Transverse colon (tissue), 4 donors: Measurements from ENCODE around the gene SELENOV. TPM values are rescaled to one million over a fixed set of nuclear protein-coding genes. Genes with fewer than 3 reads are reported as not detected.

Experiments
- DNase-seq: peaks from one replicate; pipeline ENCODE4 v3.0.0-alpha.2; 2019
- H3K27ac ChIP-seq, 4 donors: fragments of 200-600 bp; sonication (generic); 2 replicates each; pipeline ENCODE4 v1.5.1; 2016 to 2018; ENCODE audit warnings: inconsistent platforms in 4 of 4
- H3K27me3 ChIP-seq: fragments of 200-600 bp; sonication (generic); 2 replicates; pipeline ENCODE4 v1.5.1; 2017; ENCODE audit warnings: inconsistent platforms
- H3K36me3 ChIP-seq, 4 donors: fragments of 200-600 bp; sonication (generic); 2 replicates each; pipeline ENCODE4 v1.5.1; 2017 to 2019; ENCODE audit warnings: inconsistent platforms in 4 of 4
- H3K4me1 ChIP-seq, 4 donors: fragments of 200-600 bp; sonication (generic); 2 replicates each; pipeline ENCODE4 v1.5.1; 2017 to 2020; ENCODE audit warnings: inconsistent platforms in 4 of 4
- H3K4me3 ChIP-seq, 4 donors: fragments of 200-600 bp; sonication (generic); 1 replicate in 1 of 4; 2 replicates in 3 of 4; pipeline versions ENCODE4 v1.5.1 to v1.6.1; 2017 to 2019; ENCODE audit warnings: inconsistent platforms in 4 of 4
- H3K9me3 ChIP-seq, 2 donors: fragments of 200-600 bp; sonication (generic); 2 replicates each; pipeline ENCODE4 v1.5.1; 2017 to 2019; ENCODE audit warnings: inconsistent platforms in 2 of 2
- CTCF ChIP-seq, 5 experiments: fragments of 200-600 bp in 3 of 5; fragments of 450-650 bp in 2 of 5; sonication (generic) in 3 of 5; IDR thresholded peaks; 1 replicate in 2 of 5; 2 replicates in 3 of 5; pipeline ENCODE4 v1.5.1; 2016 to 2017; ENCODE audit warnings: antibody characterized with exemption in 5 of 5, inconsistent platforms in 3 of 5, mild to moderate bottlenecking in 2 of 5, moderate library complexity in 1 of 5
- EP300 ChIP-seq: sonication (generic); formaldehyde crosslinking; IDR thresholded peaks from one replicate; pipeline ENCODE4 v1.6.1; 2017; ENCODE audit warnings: antibody characterized with exemption, low read depth
- POLR2A ChIP-seq: fragments of 450-650 bp; IDR thresholded peaks from one replicate; pipeline ENCODE4 v1.6.1; 2016; ENCODE audit warnings: antibody characterized with exemption, mild to moderate bottlenecking, moderate library complexity
- POLR2AphosphoS5 ChIP-seq, 3 donors: sonication (generic); formaldehyde crosslinking; IDR thresholded peaks; one replicate each; pipeline ENCODE4 v1.6.1; 2016; ENCODE audit warnings: antibody characterized with exemption in 3 of 3
- WGBS, 2 donors: methylation state at CpG; one replicate each; pipeline ENCODE4 v1.1.5; 2018; ENCODE audit warnings: low coverage in 1 of 2; 5-methylcytosine and 5-hydroxymethylcytosine counted together
- in situ Hi-C, 4 donors: fragments of 200-750 bp; cut with MboI; loops; one replicate each; pipeline versions ENCODE4 v1.15.0 to v1.15.1; 2017; ENCODE audit warnings: low sequenced_read_pairs in 3 of 4, low pct_ligation_motif_present in 1 of 4, low pct_unique_long_range_greater_than_20kb in 1 of 4
- intact Hi-C: fragments of 100-400 bp; cut with DNase I; formaldehyde crosslinking; loops from one replicate; pipeline ENCODE4 v1.15.1; 2023; ENCODE audit warnings: low total_unique reads
- total RNA-seq, 4 donors: library from RNA; depleted of rRNA; stranded (reverse); fragments of >200 nt; gene quantifications; one replicate each; pipeline ENCODE4 v1.1.0, GENCODE V29; 2016

SELENOV gene
- total RNA-seq, 4 donors from 2014 or later: not detected

- Histone ChIP-seq H3K4me3 (no peak overlapping the region), H3K27me3 (peaks cover 96% of the 10 kb centered on the region), H3K27ac (no peak overlapping the region), H3K36me3 (no peaks in the 10 kb centered on the region), H3K9me3 (no peaks in the 10 kb centered on the region), H3K4me1 (peaks cover 11 to 30% (median 27%) of the 10 kb centered on the region in 4 donors)
- peak; percentile 38 to 86 (median 73) for TF ChIP-seq CTCF (IDR thresholded peaks at IDR 0.05)
- TF ChIP-seq POLR2AphosphoS5 (IDR thresholded peaks at IDR 0.05): no peak
- in situ Hi-C loops: no loop called here
- WGBS, 2 donors: 52 to 70% methylated on average over 2 to 24 of the region's 69 CpGs
- peak; percentile 63 for DNase-seq
- intact Hi-C loops: no loop called here
These were observed 12.1 kb upstream of the SELENOV start for GRCh38 chr19:39502640-39503417.

- peak overlapping the region in 1 of 4 donors; percentile 56 for H3K4me3 ChIP-seq
These were observed 8.4 kb upstream of the SELENOV start for GRCh38 chr19:39506598-39506943.

GRCh38 chr19:39506944-39507714, 7.8 kb upstream of the SELENOV start:
- no peak overlapping the region for H3K27ac ChIP-seq
- no peaks in the 10 kb centered on the region for H3K9me3 ChIP-seq
- intact Hi-C loops: no loop called here
- in situ Hi-C loops: no loop called here
- peaks cover 0 to 13% (median 12%) of the 10 kb centered on the region in 4 donors for H3K4me1 ChIP-seq
- TF ChIP-seq POLR2AphosphoS5 (IDR thresholded peaks at IDR 0.05) (no peak), EP300 (no peak), CTCF (IDR thresholded peaks at IDR 0.05) (no peak), POLR2A (no peak)
- H3K36me3 ChIP-seq: no peaks in the 10 kb centered on the region
- no peak for DNase-seq
- 10% methylated on average over 38 of the region's 96 CpGs; no CpG with 5 or more reads in 1 of the 2 donors for WGBS, 2 donors
- peak overlapping the region in 3 of 4 donors; percentile 12 to 56 (median 34) for H3K4me3 ChIP-seq
- H3K27me3 ChIP-seq: peaks cover 95% of the 10 kb centered on the region

More at GRCh38 chr19:39506598-39506943, 8.4 kb upstream of the SELENOV start:
- Histone ChIP-seq H3K4me1 (peaks cover 0 to 13% (median 12%) of the 10 kb centered on the region in 4 donors), H3K36me3 (no peaks in the 10 kb centered on the region), H3K27ac (no peak overlapping the region), H3K27me3 (peaks cover 94% of the 10 kb centered on the region), H3K9me3 (no peaks in the 10 kb centered on the region)
- WGBS, 2 donors: 69 to 85% methylated on average over 5 to 7 of the region's 7 CpGs
- intact Hi-C loops: no loop called here
- in situ Hi-C loops: no loop called here
- TF ChIP-seq CTCF (IDR thresholded peaks at IDR 0.05) (no peak), POLR2A (no peak), EP300 (no peak), POLR2AphosphoS5 (IDR thresholded peaks at IDR 0.05) (no peak)
- no peak for DNase-seq

GRCh38 chr19:39507715-39508364, 7.1 kb upstream of the SELENOV start:
- H3K4me3 ChIP-seq: peak overlapping the region in 2 of 4 donors; percentile 34 to 56
- no peak overlapping the region for H3K27ac ChIP-seq
- in situ Hi-C loops (no loop called here), intact Hi-C loops (no loop called here)
- no peaks in the 10 kb centered on the region for H3K36me3 ChIP-seq
- DNase-seq: no peak
- H3K9me3 ChIP-seq: no peaks in the 10 kb centered on the region
- peaks cover 95% of the 10 kb centered on the region for H3K27me3 ChIP-seq
- peaks cover 0 to 12% (median 10%) of the 10 kb centered on the region in 4 donors for H3K4me1 ChIP-seq
- WGBS, 2 donors: 44 to 65% methylated on average over 6 to 24 of the region's 24 CpGs
- TF ChIP-seq POLR2A (no peak), POLR2AphosphoS5 (IDR thresholded peaks at IDR 0.05) (no peak), EP300 (no peak), CTCF (IDR thresholded peaks at IDR 0.05) (no peak)
